HepG2 (cell line): ENCODE data around the gene TOPORS. TPM values are rescaled to one million over a fixed set of nuclear protein-coding genes. Genes with fewer than 3 reads are reported as not detected.

Experiments used
- BCL3 ChIP-seq: sonication (generic); formaldehyde crosslinking; IDR thresholded peaks from 2 replicates; pipeline ENCODE4 v1.5.1; 2020; ENCODE audit warnings: mild to moderate bottlenecking, missing genetic modification reagents, moderate library complexity
- CENPBD1 ChIP-seq: sonication (generic); formaldehyde crosslinking; IDR thresholded peaks from 2 replicates; pipeline ENCODE4 v1.8.0; 2022; ENCODE audit warnings: missing genetic modification reagents, low read depth, mild to moderate bottlenecking, borderline replicate concordance
- HNF1B ChIP-seq: sonication (generic); formaldehyde crosslinking; IDR thresholded peaks from 2 replicates; pipeline ENCODE4 v1.5.1; 2020; ENCODE audit warnings: mild to moderate bottlenecking, moderate library complexity, missing genetic modification reagents
- NBN ChIP-seq: fragments of 450-650 bp; conservative IDR thresholded peaks from 2 replicates; pipeline ENCODE4 v1.6.1; 2017
- NR2C2 ChIP-seq: sonication (generic); formaldehyde crosslinking; IDR thresholded peaks from 2 replicates; pipeline ENCODE4 v1.4.0; 2020; ENCODE audit warnings: missing genetic modification reagents, mild to moderate bottlenecking, moderate library complexity, borderline replicate concordance
- SIX4 ChIP-seq: sonication (generic); formaldehyde crosslinking; IDR thresholded peaks from 2 replicates; pipeline ENCODE4 v1.4.0; 2020; ENCODE audit warnings: missing genetic modification reagents
- SOX6 ChIP-seq, 2 experiments: fragments of 450-650 bp in 1 of 2; sonication (generic) in 1 of 2; formaldehyde crosslinking in 1 of 2; IDR thresholded peaks; 2 replicates each; pipeline versions ENCODE4 v1.4.0 to v1.6.1; 2017 to 2020; ENCODE audit warnings: antibody characterized with exemption in 1 of 2, mild to moderate bottlenecking in 1 of 2, missing genetic modification reagents in 1 of 2
- WIZ ChIP-seq: sonication (generic); formaldehyde crosslinking; IDR thresholded peaks from 2 replicates; pipeline ENCODE4 v1.5.1; 2020; ENCODE audit warnings: mild to moderate bottlenecking, missing genetic modification reagents
- ZBTB39 ChIP-seq: sonication (generic); formaldehyde crosslinking; IDR thresholded peaks from 2 replicates; pipeline ENCODE4 v1.5.0; 2020; ENCODE audit warnings: missing genetic modification reagents
- ZNF142 ChIP-seq: sonication (generic); formaldehyde crosslinking; IDR thresholded peaks from 2 replicates; pipeline ENCODE4 v1.4.0; 2020; ENCODE audit warnings: missing genetic modification reagents
- ZNF251 ChIP-seq: sonication (generic); formaldehyde crosslinking; IDR thresholded peaks from 2 replicates; pipeline ENCODE4 v1.9.0; 2021; ENCODE audit warnings: mild to moderate bottlenecking, missing genetic modification reagents
- ZNF281 ChIP-seq: sonication (generic); formaldehyde crosslinking; IDR thresholded peaks from 2 replicates; pipeline ENCODE4 v1.4.0; 2020; ENCODE audit warnings: missing genetic modification reagents, borderline replicate concordance
- ZNF792 ChIP-seq: IDR thresholded peaks from 2 replicates; pipeline ENCODE4 v1.6.1; 2016
- polyA plus RNA-seq, 8 experiments: library from polyadenylated mRNA; depleted of rRNA in 3 of 8; stranded (reverse) in 7 of 8; unstranded in 1 of 8; fragments of >200 nt; fragmentation: Illumina TruSeq in 4 of 8; extraction: Trizol in 4 of 8; gene quantifications; 2 replicates each; pipeline versions ENCODE4 v1.2.1 to v1.2.3, GENCODE V29; 2011 to 2016; ENCODE audit warnings: low read depth in 4 of 8, missing spikeins in 1 of 8, mixed read lengths in 1 of 8; ENCODE audit not compliant: insufficient read depth in 1 of 8
- total RNA-seq, 5 experiments: library from RNA; depleted of rRNA; stranded (reverse); fragments of >200 nt; fragmentation: Illumina TruSeq; extraction: Trizol; gene quantifications; 2 replicates each; pipeline ENCODE4 v1.2.3, GENCODE V29; 2016; ENCODE audit warnings: low read depth in 1 of 5

The TOPORS gene
- total and polyA plus RNA-seq, 2 of the 13 experiments (the other 11 are each of a cell fraction or from before 2014, with no cell fraction given), result 6.8 to 19.6 TPM

GRCh38 chr9:32550562-32551275, 1.7 kb downstream of the TOPORS start (continued):
- no peak for TF ChIP-seq HNF1B (CRISPR knock-in tag)
- TF ChIP-seq ZNF281 (CRISPR knock-in tag), result peak; percentile 86; the same call in 1 of the 2 replicates
- TF ChIP-seq CENPBD1 (CRISPR knock-in tag), result no peak
- TF ChIP-seq ZNF142 (CRISPR knock-in tag), result peak; percentile 55; the same call in 1 of the 2 replicates
- TF ChIP-seq SOX6 (IDR thresholded peaks at IDR 0.05), result no peak
- 0 out of 2 replicates have a peak, but pooled peaks have one; percentile 4 for TF ChIP-seq SOX6 (CRISPR knock-in tag; IDR thresholded peaks at IDR 0.05)
- no peak for TF ChIP-seq BCL3 (CRISPR knock-in tag)
- no peak for TF ChIP-seq NBN
- no peak; the same call in 1 of the 2 replicates for TF ChIP-seq WIZ (CRISPR knock-in tag)
- no peak for TF ChIP-seq SIX4
- peak; percentile 96 for TF ChIP-seq NR2C2
- peak; percentile 70; the same call in 1 of the 2 replicates for TF ChIP-seq ZBTB39
- no peak for TF ChIP-seq ZNF251 (CRISPR knock-in tag)
- 0 out of 2 replicates have a peak, but pooled peaks have one; percentile 8 for TF ChIP-seq ZNF792 (CRISPR knock-in tag)
